Left cardiac atrium (tissue), 4 donors: Measurements from ENCODE around the gene REEP6. TPM values are rescaled to one million over a fixed set of nuclear protein-coding genes. Genes with fewer than 3 reads are reported as not detected.

ENCODE experiments used
- ATAC-seq, 2 donors: fragments of 200-7000 bp; cut with Tn5 transposase; one replicate each; pipeline ENCODE4 v1.9.1; 2020; ENCODE audit warnings: mild to moderate bottlenecking in 2 of 2, moderate library complexity in 2 of 2
- DNase-seq: peaks from one replicate; pipeline ENCODE4 v3.0.0-alpha.2; 2020
- intact Hi-C, 2 donors: fragments of 100-400 bp; cut with DNase I; formaldehyde crosslinking; loops; one replicate each; pipeline versions ENCODE4 v1.14.1 to v1.15.1; 2022 to 2023
- total RNA-seq, 2 donors: library from RNA; stranded (reverse); fragmentation: NEBNext Ultra II Directional; extraction: Animal tissue kit (Norgen Biotek cat#: 25700); gene quantifications; one replicate each; pipeline ENCODE4 v1.2.1, GENCODE V29; 2021
- donor health status: DM: no; HTN: yes; CAD: no.
- donor health status: DM: no; HTN: yes; CAD: no; lungs with severe emphysema.
- donor health status: DM: yes; HTN: yes; CAD: no.
- donor health status: Dilated cardiomyopathy.

Gene REEP6
- total RNA-seq, 2 donors from 2014 or later, result 2.2 to 2.3 TPM

- DNase-seq (peak; percentile 56), ATAC-seq (peak; percentile 12 to 30)
- intact Hi-C loops, result loop anchor here in 1 of 2 donors (10.0 kb wide), 1 partner anchor 171 kb away; the partner anchor contains the start of gene EFNA2
These were observed 35.5 kb upstream of the REEP6 start for GRCh38 chr19:1455336-1456120.

- intact Hi-C loops, result loop anchor here in 1 of 2 donors (10.0 kb wide), 1 partner anchor 172 kb away; the partner anchor contains the start of gene EFNA2
- no peak for ATAC-seq
- no peak for DNase-seq
These were observed 34.7 kb upstream of the REEP6 start for GRCh38 chr19:1456121-1456900.

GRCh38 chr19:1457031-1457739 lies 33.8 kb upstream of the REEP6 start:
- intact Hi-C loops, result loop anchor here in 1 of 2 donors (10.0 kb wide), 1 partner anchor 172 kb away; the partner anchor contains the start of gene EFNA2
- ATAC-seq (no peak), DNase-seq (no peak)

- no peak for ATAC-seq
- intact Hi-C loops, result loop anchor here in 1 of 2 donors (10.0 kb wide), 1 partner anchor 173 kb away; the partner anchor contains the start of gene EFNA2
- no peak for DNase-seq
These were observed 33.1 kb upstream of the REEP6 start for GRCh38 chr19:1457892-1458291.

- DNase-seq (no peak), ATAC-seq (no peak)
These were observed 31.5 kb upstream of the REEP6 start for GRCh38 chr19:1459479-1459878.

GRCh38 chr19:1460033-1460995 lies 30.7 kb upstream of the REEP6 start:
- ATAC-seq, result no peak
- intact Hi-C loops, result no loop called here
- DNase-seq, result no peak

More at GRCh38 chr19:1459479-1459878, 31.5 kb upstream of the REEP6 start:
- intact Hi-C loops, result loop anchor here in 1 of 2 donors (10.0 kb wide), 1 partner anchor 175 kb away; the partner anchor contains the start of gene EFNA2

- no peak for ATAC-seq
- DNase-seq, result no peak
- intact Hi-C loops, result no loop called here
These were observed 29.1 kb upstream of the REEP6 start for GRCh38 chr19:1461862-1462261.

GRCh38 chr19:1465191-1466016 lies 25.6 kb upstream of the REEP6 start:
- ATAC-seq (peak in 1 of 2 donors; percentile 27), DNase-seq (no peak)
- intact Hi-C loops, result no loop called here

GRCh38 chr19:1466018-1466460 lies 24.9 kb upstream of the REEP6 start:
- ATAC-seq (no peak), DNase-seq (no peak)
- intact Hi-C loops, result no loop called here

GRCh38 chr19:1466461-1467214 lies 24.3 kb upstream of the REEP6 start:
- DNase-seq (no peak), ATAC-seq (no peak)
- intact Hi-C loops, result no loop called here

GRCh38 chr19:1467215-1467489 lies 23.8 kb upstream of the REEP6 start:
- no peak for DNase-seq
- no peak for ATAC-seq
- intact Hi-C loops, result no loop called here

GRCh38 chr19:1467490-1468273 lies 23.3 kb upstream of the REEP6 start:
- intact Hi-C loops, result no loop called here
- ATAC-seq, result no peak
- no peak for DNase-seq

- ATAC-seq (no peak), DNase-seq (no peak)
- intact Hi-C loops, result no loop called here
These were observed 22.6 kb upstream of the REEP6 start for GRCh38 chr19:1468274-1468820.

GRCh38 chr19:1468821-1469254 lies 22.1 kb upstream of the REEP6 start:
- DNase-seq (no peak), ATAC-seq (no peak)
- intact Hi-C loops, result no loop called here

GRCh38 chr19:1469255-1470054 lies 21.5 kb upstream of the REEP6 start:
- intact Hi-C loops, result no loop called here
- DNase-seq, result no peak

More at GRCh38 chr19:1469255-1470054, 21.5 kb upstream of the REEP6 start:
- peak in 1 of 2 donors; percentile 2 for ATAC-seq
